VCaP (cell line): ENCODE measurements around the gene LIMK1.
"Not testable (repeated sequence)": the region's sequence is repeated elsewhere in the genome, so short reads cannot be mapped to it uniquely, and the experiment has no call there.

ENCODE experiments used
- H3K27ac ChIP-seq: fragments of 450-650 bp; 2 replicates; pipeline ENCODE4 v1.5.1; 2017
- TF ChIP-seq, protein P1 (sequence below): fragments of 450-650 bp; conservative IDR thresholded peaks from 2 replicates; pipeline ENCODE4 v1.5.1; 2017; ENCODE audit warnings: mild to moderate bottlenecking, moderate library complexity

LIMK1 gene

DNA sequence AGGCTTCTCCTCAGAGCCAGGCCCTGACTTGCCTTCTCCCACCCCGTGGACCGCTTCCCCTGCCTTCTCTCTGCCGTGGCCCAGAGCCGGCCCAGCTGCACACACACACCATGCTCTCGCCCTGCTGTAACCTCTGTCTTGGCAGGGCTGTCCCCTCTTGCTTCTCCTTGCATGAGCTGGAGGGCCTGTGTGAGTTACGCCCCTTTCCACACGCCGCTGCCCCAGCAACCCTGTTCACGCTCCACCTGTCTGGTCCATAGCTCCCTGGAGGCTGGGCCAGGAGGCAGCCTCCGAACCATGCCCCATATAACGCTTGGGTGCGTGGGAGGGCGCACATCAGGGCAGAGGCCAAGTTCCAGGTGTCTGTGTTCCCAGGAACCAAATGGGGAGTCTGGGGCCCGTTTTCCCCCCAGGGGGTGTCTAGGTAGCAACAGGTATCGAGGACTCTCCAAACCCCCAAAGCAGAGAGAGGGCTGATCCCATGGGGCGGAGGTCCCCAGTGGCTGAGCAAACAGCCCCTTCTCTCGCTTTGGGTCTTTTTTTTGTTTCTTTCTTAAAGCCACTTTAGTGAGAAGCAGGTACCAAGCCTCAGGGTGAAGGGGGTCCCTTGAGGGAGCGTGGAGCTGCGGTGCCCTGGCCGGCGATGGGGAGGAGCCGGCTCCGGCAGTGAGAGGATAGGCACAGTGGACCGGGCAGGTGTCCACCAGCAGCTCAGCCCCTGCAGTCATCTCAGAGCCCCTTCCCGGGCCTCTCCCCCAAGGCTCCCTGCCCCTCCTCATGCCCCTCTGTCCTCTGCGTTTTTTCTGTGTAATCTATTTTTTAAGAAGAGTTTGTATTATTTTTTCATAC, 38.0 kb downstream of the LIMK1 start:
- H3K27ac ChIP-seq = no peak overlapping the region
- TF ChIP-seq, protein P1, sequence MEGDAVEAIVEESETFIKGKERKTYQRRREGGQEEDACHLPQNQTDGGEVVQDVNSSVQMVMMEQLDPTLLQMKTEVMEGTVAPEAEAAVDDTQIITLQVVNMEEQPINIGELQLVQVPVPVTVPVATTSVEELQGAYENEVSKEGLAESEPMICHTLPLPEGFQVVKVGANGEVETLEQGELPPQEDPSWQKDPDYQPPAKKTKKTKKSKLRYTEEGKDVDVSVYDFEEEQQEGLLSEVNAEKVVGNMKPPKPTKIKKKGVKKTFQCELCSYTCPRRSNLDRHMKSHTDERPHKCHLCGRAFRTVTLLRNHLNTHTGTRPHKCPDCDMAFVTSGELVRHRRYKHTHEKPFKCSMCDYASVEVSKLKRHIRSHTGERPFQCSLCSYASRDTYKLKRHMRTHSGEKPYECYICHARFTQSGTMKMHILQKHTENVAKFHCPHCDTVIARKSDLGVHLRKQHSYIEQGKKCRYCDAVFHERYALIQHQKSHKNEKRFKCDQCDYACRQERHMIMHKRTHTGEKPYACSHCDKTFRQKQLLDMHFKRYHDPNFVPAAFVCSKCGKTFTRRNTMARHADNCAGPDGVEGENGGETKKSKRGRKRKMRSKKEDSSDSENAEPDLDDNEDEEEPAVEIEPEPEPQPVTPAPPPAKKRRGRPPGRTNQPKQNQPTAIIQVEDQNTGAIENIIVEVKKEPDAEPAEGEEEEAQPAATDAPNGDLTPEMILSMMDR = no peak

DNA sequence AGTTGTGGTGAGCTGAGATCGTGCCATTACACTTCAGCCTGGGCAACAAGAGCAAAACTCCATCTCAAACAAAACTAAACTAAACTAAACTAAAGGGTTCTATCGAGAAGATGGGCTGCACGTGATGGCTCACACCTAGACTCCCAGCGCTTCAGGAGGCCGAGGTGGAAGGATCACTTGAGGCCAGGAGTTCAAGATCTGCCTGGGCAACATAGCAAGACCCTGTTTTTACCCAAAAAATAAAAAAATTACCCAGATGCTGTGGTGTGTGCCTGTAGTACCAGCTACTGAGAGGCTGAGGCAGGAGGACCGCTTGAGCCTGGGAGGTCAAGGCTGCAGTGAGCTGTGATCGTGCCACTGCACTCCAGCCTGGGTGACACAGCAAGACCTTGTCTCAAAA, 40.3 kb downstream of the LIMK1 start:
- not testable (repeated sequence) for H3K27ac ChIP-seq

DNA sequence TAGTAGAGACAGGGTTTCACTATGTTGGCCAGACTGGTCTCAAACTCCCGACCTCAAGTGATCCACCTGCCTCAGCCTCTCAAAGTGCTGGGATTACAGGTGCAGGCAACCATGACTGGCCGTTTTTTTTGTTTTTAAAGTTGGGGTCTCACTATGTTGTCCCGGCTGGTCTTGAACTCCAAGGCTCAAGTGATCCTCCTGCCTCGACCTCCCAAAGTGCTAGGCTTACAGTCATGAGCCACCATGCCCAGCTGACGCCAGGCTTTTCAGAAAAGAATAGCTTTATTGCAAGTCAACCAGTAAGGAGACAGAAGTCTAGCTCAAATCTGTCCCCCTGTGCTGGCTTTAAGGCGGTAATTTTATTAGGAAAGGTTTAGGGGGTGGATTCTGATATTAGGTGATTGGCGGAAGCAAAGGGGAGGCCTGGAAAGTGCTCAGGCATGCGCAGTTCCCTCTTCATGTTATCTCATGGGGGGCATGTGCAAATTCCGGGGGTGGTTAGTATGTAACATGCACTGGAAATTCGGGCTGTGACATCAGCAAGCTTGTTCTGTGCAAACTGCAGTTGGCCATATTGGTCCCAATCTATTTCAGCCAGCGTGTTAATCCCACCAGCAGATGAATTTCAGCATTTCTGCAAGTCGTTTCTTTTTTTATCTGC, 42.7 kb downstream of the LIMK1 start:
- H3K27ac ChIP-seq = no peak overlapping the region
- TF ChIP-seq, protein P1 = no peak

DNA sequence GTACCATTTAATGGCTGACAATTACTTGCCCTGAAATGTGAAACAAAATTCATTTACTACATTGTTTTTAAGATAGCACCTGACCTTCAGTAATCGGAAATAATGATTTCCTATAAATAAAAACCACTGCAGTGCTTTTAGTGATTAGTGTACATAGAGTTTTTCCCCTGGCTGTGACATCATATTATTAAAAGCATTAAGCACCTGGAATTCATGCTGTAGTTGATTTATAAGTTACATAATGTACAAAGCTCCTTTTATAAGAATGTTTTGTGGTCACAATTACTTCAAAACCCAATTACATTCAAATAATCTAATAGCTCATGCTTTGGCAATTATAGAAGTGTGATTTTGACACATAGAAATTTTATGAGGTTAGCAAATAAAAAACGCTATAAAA, 46.3 kb downstream of the LIMK1 start:
- TF ChIP-seq, protein P1 = no peak
- H3K27ac ChIP-seq = no peak overlapping the region

DNA sequence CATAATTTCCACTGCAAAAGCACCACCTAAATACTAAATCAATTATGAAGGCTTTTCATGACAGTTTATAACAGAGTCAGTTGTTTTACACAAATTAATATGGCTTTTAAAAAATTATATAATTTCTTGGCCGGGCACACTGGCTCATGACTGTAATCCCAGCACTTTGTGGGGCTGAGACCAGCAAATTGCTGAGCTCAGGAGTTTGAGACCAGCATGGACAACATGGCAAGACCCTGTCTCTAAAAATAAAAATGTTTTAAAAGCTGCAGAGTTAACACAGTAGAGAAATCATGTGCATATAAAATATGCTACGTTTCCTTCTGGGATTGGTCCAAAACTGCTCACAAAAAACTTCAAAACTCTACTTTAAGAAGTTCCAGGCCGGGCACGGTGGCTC, 46.9 kb downstream of the LIMK1 start:
- H3K27ac ChIP-seq = no peak overlapping the region
- TF ChIP-seq, protein P1 = no peak

DNA sequence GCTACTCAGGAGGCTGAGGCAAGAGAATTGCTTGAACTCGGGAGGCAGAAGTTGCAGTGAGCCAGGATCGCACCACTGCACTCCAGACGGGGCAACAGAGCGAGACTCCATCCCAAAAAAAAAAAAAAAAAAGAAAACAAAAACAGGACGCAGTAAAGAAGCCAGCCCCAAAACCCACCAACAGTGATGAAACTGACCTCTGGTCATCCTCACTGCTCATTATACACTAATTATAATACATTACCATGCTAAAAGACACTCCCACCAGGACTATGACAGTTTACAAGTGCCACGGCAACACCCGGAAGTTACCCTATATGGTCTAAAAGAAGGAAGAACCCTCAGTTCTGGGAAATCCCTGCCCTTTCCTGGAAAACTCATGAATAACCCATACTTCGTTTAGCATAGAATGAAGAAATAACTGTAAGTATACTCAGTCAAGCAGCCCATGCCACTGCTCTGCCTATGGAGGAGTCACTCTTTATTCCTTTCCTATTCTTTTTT, 50.6 kb downstream of the LIMK1 start:
- TF ChIP-seq, protein P1 = no peak
- no peak overlapping the region for H3K27ac ChIP-seq

DNA sequence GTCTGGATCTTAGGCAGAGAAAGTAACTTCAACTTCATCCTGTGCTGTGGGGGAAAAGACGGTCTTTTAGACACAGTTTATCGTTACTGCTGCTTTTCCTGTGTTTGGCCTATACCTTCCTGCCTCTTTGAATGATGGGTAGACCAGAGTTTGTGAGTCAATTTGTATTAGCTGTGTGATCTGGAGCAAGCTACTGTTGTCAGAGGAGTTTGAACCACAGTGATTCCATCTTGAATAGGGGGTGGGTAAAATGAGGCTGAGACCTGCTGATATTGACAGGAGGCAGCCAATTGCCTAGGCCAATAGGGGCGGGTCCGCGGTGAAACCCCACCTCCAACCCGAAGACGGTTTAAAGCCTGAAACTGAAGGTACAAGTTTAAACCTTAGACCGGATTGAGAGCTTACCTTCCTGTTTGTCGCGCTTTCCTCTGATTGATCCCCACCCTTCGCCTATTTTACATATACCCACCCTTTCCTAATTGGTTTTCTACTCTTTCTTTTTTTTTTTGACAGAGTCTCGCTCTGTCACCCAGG, 54.8 kb downstream of the LIMK1 start:
- TF ChIP-seq, protein P1 = no peak

More for the DNA sequence above, 54.8 kb downstream of the LIMK1 start:
- no peak overlapping the region for H3K27ac ChIP-seq
